Upper lobe of right lung (tissue), 1 donor: ENCODE data around the gene TEX13B. TPM values are rescaled to one million over a fixed set of nuclear protein-coding genes. Genes with fewer than 3 reads are reported as not detected.

ENCODE experiments used
- ATAC-seq: fragments of 200-7000 bp; cut with Tn5 transposase; one replicate; pipeline ENCODE4 v1.9.1; 2020; ENCODE audit warnings: mild to moderate bottlenecking, moderate library complexity
- DNase-seq: peaks from one replicate; pipeline ENCODE4 v3.0.0-alpha.2; 2020
- H3K27ac ChIP-seq: fragments of 200-600 bp; one replicate; pipeline ENCODE4 v1.8.0; 2022
- H3K27me3 ChIP-seq: fragments of 200-600 bp; one replicate; pipeline ENCODE4 v1.8.0; 2022; ENCODE audit warnings: mild to moderate bottlenecking
- H3K36me3 ChIP-seq: fragments of 200-600 bp; one replicate; pipeline ENCODE4 v1.8.0; 2022
- H3K4me1 ChIP-seq: fragments of 200-600 bp; one replicate; pipeline ENCODE4 v1.8.0; 2022
- H3K4me3 ChIP-seq: fragments of 200-600 bp; one replicate; pipeline ENCODE4 v1.8.0; 2022; ENCODE audit warnings: mild to moderate bottlenecking
- H3K9me3 ChIP-seq: fragments of 200-600 bp; one replicate; pipeline ENCODE4 v1.8.0; 2022
- intact Hi-C: fragments of 100-400 bp; cut with DNase I; formaldehyde crosslinking; loops from one replicate; pipeline ENCODE4 v1.11.0; 2022
- total RNA-seq: library from RNA; stranded (reverse); fragmentation: NEBNext Ultra II Directional; extraction: Animal tissue kit (Norgen Biotek cat#: 25700); gene quantifications from one replicate; pipeline ENCODE4 v1.2.1, GENCODE V29; 2021
- TF ChIP-seq, protein P1 (sequence below): fragments of 200-600 bp; IDR thresholded peaks from one replicate; pipeline ENCODE4 v1.8.0; 2022; ENCODE audit warnings: antibody characterized with exemption
- donor health status: DM: no; HTN: yes; CAD: no; lungs with severe emphysema.

Gene TEX13B
- total RNA-seq, 1 donor from 2014 or later, result not detected

DNA sequence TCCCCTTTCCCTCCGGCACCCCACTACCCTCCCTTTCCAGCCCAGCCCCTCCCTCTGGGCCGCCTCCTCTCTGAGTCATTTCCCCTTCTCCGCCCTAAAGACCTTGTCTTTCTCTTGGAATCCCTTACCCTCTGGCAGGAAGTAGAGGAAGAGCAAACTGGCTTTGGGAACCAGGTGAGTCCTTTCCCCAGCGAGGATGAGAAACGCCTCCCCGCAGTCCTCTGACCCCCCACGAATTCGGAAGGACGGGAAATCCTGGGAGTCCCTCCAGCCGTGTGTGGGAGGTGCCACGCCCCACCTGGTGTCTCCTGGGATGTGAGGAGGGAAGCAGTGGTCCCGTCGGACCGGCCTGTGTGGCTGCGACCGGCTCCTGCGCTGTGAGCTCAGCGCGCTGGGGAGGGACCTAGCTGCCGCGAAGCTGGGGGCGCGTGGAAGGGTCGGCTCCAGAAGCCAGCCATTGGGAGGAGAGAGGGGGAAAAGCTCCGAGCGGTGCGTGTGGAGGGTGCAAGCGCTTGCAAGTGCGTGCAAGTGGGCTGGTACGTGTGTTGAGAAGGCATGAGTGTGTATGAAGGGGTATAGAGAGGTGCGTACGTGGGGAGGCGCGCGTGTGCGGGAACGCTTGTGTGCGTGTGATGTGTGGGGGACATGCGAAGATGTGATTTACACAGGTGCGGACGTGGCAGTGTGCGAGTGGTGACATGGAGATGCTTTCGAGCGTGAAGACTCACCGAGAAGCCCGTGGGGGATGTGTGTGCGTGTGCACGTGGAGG, 46.3 kb downstream of the TEX13B start:
- TF ChIP-seq, protein P1, sequence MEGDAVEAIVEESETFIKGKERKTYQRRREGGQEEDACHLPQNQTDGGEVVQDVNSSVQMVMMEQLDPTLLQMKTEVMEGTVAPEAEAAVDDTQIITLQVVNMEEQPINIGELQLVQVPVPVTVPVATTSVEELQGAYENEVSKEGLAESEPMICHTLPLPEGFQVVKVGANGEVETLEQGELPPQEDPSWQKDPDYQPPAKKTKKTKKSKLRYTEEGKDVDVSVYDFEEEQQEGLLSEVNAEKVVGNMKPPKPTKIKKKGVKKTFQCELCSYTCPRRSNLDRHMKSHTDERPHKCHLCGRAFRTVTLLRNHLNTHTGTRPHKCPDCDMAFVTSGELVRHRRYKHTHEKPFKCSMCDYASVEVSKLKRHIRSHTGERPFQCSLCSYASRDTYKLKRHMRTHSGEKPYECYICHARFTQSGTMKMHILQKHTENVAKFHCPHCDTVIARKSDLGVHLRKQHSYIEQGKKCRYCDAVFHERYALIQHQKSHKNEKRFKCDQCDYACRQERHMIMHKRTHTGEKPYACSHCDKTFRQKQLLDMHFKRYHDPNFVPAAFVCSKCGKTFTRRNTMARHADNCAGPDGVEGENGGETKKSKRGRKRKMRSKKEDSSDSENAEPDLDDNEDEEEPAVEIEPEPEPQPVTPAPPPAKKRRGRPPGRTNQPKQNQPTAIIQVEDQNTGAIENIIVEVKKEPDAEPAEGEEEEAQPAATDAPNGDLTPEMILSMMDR, result no peak
- no peak for ATAC-seq
- Histone ChIP-seq H3K27ac (no peak overlapping the region), H3K27me3 (no peaks in the 10 kb centered on the region), H3K9me3 (no peaks in the 10 kb centered on the region), H3K4me1 (no peaks in the 10 kb centered on the region), H3K36me3 (no peaks in the 10 kb centered on the region), H3K4me3 (no peak overlapping the region)
- DNase-seq, result no peak
- intact Hi-C loops, result no loop called here

DNA sequence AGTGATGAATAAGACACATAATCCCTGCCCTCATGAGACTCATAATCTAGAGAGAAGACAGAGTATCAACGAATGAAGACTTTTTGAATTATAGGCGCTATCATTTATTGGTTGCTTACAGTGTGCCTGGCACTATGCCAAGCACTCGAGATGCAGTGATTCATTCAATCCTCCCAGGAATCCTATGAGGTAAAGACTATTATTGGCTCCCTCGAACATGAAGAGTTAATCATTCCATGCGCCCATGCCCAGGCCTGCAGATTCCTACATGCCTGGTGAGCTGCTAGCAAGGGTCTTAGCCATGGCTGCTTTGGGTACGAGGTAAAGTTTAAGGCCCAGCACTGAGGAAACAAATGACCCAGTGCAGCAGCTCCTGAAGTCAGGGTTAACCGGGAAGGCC, 47.0 kb downstream of the TEX13B start:
- H3K4me3 ChIP-seq, result no peak overlapping the region
- ATAC-seq, result no peak
- TF ChIP-seq, protein P1, result no peak

DNA sequence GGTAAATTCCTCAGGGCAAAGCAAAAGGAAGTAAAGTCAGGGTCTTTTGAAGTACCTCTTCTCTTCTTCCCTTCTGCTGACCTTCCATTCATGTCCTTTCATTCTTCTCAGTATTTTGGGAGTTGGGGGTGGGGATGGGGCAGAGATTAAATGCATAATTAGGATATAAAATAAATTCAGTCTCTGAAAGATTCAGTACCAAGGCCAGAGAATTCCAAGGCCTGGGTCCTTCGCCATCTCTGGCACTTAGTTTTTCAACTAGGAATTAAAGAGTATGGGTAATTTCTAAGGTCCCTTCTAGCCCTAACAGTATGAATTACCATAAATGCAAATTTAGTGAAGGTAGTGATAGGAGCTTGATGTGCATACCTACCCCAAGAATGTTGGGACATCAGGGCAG, 47.9 kb downstream of the TEX13B start:
- H3K4me3 ChIP-seq, result no peak overlapping the region
- no peaks in the 10 kb centered on the region for H3K27me3 ChIP-seq
- intact Hi-C loops, result no loop called here
- H3K36me3 ChIP-seq, result no peaks in the 10 kb centered on the region
- H3K9me3 ChIP-seq, result no peaks in the 10 kb centered on the region
- TF ChIP-seq, protein P1, result no peak
- H3K4me1 ChIP-seq, result no peaks in the 10 kb centered on the region
- ATAC-seq, result no peak
- no peak overlapping the region for H3K27ac ChIP-seq
- no peak for DNase-seq

More for the DNA sequence above, 47.0 kb downstream of the TEX13B start:
- DNase-seq, result no peak
- intact Hi-C loops, result no loop called here
- Histone ChIP-seq H3K36me3 (no peaks in the 10 kb centered on the region), H3K27me3 (no peaks in the 10 kb centered on the region), H3K4me1 (no peaks in the 10 kb centered on the region), H3K27ac (no peak overlapping the region), H3K9me3 (no peaks in the 10 kb centered on the region)

Other genes with a start within 250 kb of the TEX13B start
- gene TSC22D3, start 206.6 kb downstream of the TEX13B start, total RNA-seq, result 317 TPM
- gene NCBP2L, start 204.6 kb downstream of the TEX13B start, total RNA-seq, result not detected
- gene MID2, start 156.5 kb downstream of the TEX13B start, total RNA-seq, result 25.2 TPM
- 1.1 TPM for gene VSIG1, start 62.7 kb upstream of the TEX13B start, total RNA-seq
- gene PSMD10, start 109.2 kb upstream of the TEX13B start, total RNA-seq, result 34.7 TPM
- gene ATG4A, start 109.4 kb upstream of the TEX13B start, total RNA-seq, result 16.9 TPM